Spleen (tissue), 11 donors: ENCODE data around the gene PER3. TPM values are rescaled to one million over a fixed set of nuclear protein-coding genes. Genes with fewer than 3 reads are reported as not detected.

Experiments
- DNase-seq: peaks from one replicate; pipeline ENCODE4 v3.0.0-alpha.2; 2020
- H3K27ac ChIP-seq, 8 donors: fragments of 200-600 bp; sonication (generic) in 7 of 8; 1 replicate in 4 of 8; 2 replicates in 4 of 8; pipeline versions ENCODE4 v1.5.0 to v1.8.0; 2016 to 2021; ENCODE audit warnings: inconsistent platforms in 4 of 8, mild to moderate bottlenecking in 4 of 8, moderate library complexity in 1 of 8
- H3K27me3 ChIP-seq, 7 donors: fragments of 200-600 bp; sonication (generic) in 6 of 7; replicated peaks in 1 of 7; 1 replicate in 4 of 7; 2 replicates in 3 of 7; pipeline versions ENCODE4 v1.5.0 to v1.8.0; 2016 to 2021; ENCODE audit warnings: inconsistent platforms in 3 of 7, mild to moderate bottlenecking in 1 of 7
- H3K36me3 ChIP-seq, 6 donors: fragments of 200-600 bp; sonication (generic) in 5 of 6; 1 replicate in 4 of 6; 2 replicates in 2 of 6; pipeline versions ENCODE4 v1.5.0 to v1.8.0; 2016 to 2021; ENCODE audit warnings: inconsistent platforms in 2 of 6
- H3K4me1 ChIP-seq, 6 donors: fragments of 200-600 bp; sonication (generic) in 5 of 6; 1 replicate in 3 of 6; 2 replicates in 3 of 6; pipeline versions ENCODE4 v1.5.0 to v1.8.0; 2016 to 2021; ENCODE audit warnings: inconsistent platforms in 3 of 6
- H3K4me3 ChIP-seq, 8 donors: fragments of 200-600 bp; sonication (generic) in 7 of 8; 1 replicate in 4 of 8; 2 replicates in 4 of 8; pipeline versions ENCODE4 v1.5.0 to v1.8.0; 2016 to 2021; ENCODE audit warnings: inconsistent platforms in 4 of 8, mild to moderate bottlenecking in 4 of 8, moderate library complexity in 2 of 8
- H3K9me3 ChIP-seq, 8 donors: fragments of 200-600 bp; sonication (generic) in 7 of 8; 1 replicate in 4 of 8; 2 replicates in 4 of 8; pipeline versions ENCODE4 v1.5.0 to v1.8.0; 2016 to 2021; ENCODE audit warnings: inconsistent platforms in 4 of 8
- POLR2A ChIP-seq, 3 donors: fragments of 450-650 bp; IDR thresholded peaks; one replicate each; pipeline ENCODE4 v1.5.1; 2017; ENCODE audit warnings: antibody characterized with exemption in 3 of 3, mild to moderate bottlenecking in 1 of 3
- POLR2AphosphoS5 ChIP-seq, 3 donors: sonication (generic); formaldehyde crosslinking; IDR thresholded peaks; one replicate each; pipeline ENCODE4 v1.5.1; 2017; ENCODE audit warnings: antibody characterized with exemption in 3 of 3
- WGBS, 5 donors: extraction: QIAGEN DNeasy Blood & Tissue Kit in 3 of 5; methylation state at CpG; one replicate each; pipeline versions ENCODE4 v1.1.5 to v1.1.7; 2013 to 2018; 5-methylcytosine and 5-hydroxymethylcytosine counted together
- intact Hi-C: fragments of 100-400 bp; cut with DNase I; formaldehyde crosslinking; loops from one replicate; pipeline ENCODE4 v1.15.0; 2023; ENCODE audit warnings: low total_unique reads
- polyA plus RNA-seq, 3 donors: library from polyadenylated mRNA; stranded (reverse); fragments of 200-250 nt; gene quantifications; one replicate each; pipeline ENCODE4 v1.2.1, GENCODE V29; 2013
- total RNA-seq, 7 donors: library from RNA; depleted of rRNA in 3 of 7; stranded (reverse); fragments of >200 nt in 3 of 7; fragmentation: NEBNext Ultra II Directional in 4 of 7; extraction: Animal tissue kit (Norgen Biotek cat#: 25700) in 4 of 7; gene quantifications; one replicate each; pipeline versions ENCODE4 v1.1.0 to v1.2.1, GENCODE V29; 2016 to 2021
- TF ChIP-seq, protein P1 (sequence below), 11 experiments: fragments of 200-600 bp in 7 of 11; fragments of 450-650 bp in 4 of 11; sonication (generic) in 4 of 11; IDR thresholded peaks in 8 of 11; conservative IDR thresholded peaks in 3 of 11; 1 replicate in 7 of 11; 2 replicates in 4 of 11; pipeline versions ENCODE4 v1.4.0 to v1.8.0; 2016 to 2021; ENCODE audit warnings: antibody characterized with exemption in 11 of 11, inconsistent platforms in 4 of 11, mild to moderate bottlenecking in 1 of 11
- donor health status: healthy with polysubstance abuse.
- donor health status: DM: no; HTN: no; CAD: no; lungs with moderate emphysema.
- donor health status: DM: no; HTN: no; CAD: no.
- donor health status: Bipolar disorder and iron deficiency.
- donor health status: healthy.
- donor health status: DM: no; HTN: no; CAD: no.
- donor health status: DM: yes; HTN: yes; CAD: no.

The PER3 gene
- total and polyA plus RNA-seq, 10 donors, result 1.7 to 17.5 (median 9.2) TPM

DNA sequence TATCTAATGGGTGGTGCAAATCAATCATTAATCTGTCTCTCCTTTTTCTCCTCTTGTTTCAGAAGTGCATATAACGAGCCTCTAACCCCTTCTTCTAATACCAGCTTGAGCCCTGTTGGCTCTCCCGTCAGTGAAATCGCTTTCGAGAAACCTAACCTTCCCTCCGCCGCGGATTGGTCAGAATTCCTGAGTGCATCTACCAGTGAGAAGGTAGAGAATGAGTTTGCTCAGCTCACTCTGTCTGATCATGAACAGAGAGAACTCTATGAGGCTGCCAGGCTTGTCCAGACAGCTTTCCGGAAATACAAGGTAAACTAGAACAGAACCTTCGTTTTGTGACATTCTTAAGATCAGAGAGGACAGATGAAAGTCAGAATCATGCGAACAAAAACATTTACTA is 38.3 kb upstream of the PER3 start:
- peaks cover 0 to 18% (median 0%) of the 10 kb centered on the region in 6 donors for H3K36me3 ChIP-seq
- H3K4me3 ChIP-seq, result no peak overlapping the region
- H3K27ac ChIP-seq, result peak overlapping the region in 5 of 8 donors; percentile 66 to 80 (median 74)
- H3K4me1 ChIP-seq, result peaks cover 0 to 29% (median 5%) of the 10 kb centered on the region in 6 donors
- intact Hi-C loops, result no loop called here
- TF ChIP-seq, protein P1, sequence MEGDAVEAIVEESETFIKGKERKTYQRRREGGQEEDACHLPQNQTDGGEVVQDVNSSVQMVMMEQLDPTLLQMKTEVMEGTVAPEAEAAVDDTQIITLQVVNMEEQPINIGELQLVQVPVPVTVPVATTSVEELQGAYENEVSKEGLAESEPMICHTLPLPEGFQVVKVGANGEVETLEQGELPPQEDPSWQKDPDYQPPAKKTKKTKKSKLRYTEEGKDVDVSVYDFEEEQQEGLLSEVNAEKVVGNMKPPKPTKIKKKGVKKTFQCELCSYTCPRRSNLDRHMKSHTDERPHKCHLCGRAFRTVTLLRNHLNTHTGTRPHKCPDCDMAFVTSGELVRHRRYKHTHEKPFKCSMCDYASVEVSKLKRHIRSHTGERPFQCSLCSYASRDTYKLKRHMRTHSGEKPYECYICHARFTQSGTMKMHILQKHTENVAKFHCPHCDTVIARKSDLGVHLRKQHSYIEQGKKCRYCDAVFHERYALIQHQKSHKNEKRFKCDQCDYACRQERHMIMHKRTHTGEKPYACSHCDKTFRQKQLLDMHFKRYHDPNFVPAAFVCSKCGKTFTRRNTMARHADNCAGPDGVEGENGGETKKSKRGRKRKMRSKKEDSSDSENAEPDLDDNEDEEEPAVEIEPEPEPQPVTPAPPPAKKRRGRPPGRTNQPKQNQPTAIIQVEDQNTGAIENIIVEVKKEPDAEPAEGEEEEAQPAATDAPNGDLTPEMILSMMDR (IDR thresholded peaks at IDR 0.05 in 8 of 11, conservative IDR thresholded peaks at IDR 0.05 in 3 of 11), result no peak
- no peak for TF ChIP-seq POLR2A (IDR thresholded peaks at IDR 0.05)
- TF ChIP-seq POLR2AphosphoS5 (IDR thresholded peaks at IDR 0.05), result no peak
- DNase-seq, result no peak
- no peaks in the 10 kb centered on the region for H3K27me3 ChIP-seq
- 84 to 95% (median 91%) methylated on average over 10 of the region's 10 CpGs for WGBS, 5 donors
- H3K9me3 ChIP-seq, result no peaks in the 10 kb centered on the region

DNA sequence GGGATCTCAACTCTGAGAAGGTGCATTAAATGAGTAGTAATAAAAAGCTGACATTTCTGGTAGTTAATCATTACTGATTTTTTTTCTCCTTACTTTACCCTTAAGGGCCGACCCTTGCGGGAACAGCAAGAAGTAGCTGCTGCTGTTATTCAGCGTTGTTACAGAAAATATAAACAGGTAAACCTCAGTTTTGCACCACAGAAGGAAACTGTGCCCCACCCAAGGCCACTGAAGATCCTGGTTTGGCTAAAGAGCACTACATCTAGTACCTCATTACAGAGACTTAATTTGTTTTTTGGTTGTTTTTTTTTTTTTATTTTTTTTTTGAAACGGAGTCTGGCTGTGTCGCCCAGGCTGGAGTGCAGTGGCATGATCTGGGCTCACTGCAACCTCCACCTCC is 36.5 kb upstream of the PER3 start:
- TF ChIP-seq POLR2AphosphoS5 (IDR thresholded peaks at IDR 0.05) (no peak), POLR2A (IDR thresholded peaks at IDR 0.05) (no peak)
- TF ChIP-seq, protein P1 (IDR thresholded peaks at IDR 0.05 in 8 of 11, conservative IDR thresholded peaks at IDR 0.05 in 3 of 11), result no peak
- intact Hi-C loops, result no loop called here
- peaks cover 0 to 18% (median 0%) of the 10 kb centered on the region in 6 donors for H3K36me3 ChIP-seq
- DNase-seq, result no peak
- no peak overlapping the region for H3K4me3 ChIP-seq
- H3K9me3 ChIP-seq, result no peaks in the 10 kb centered on the region
- H3K27ac ChIP-seq, result peak overlapping the region in 1 of 8 donors; percentile 0
- WGBS, 5 donors, result 81 to 90% (median 83%) methylated on average over 5 of the region's 5 CpGs
- peaks cover 0 to 35% (median 17%) of the 10 kb centered on the region in 6 donors for H3K4me1 ChIP-seq
- H3K27me3 ChIP-seq, result no peaks in the 10 kb centered on the region

DNA sequence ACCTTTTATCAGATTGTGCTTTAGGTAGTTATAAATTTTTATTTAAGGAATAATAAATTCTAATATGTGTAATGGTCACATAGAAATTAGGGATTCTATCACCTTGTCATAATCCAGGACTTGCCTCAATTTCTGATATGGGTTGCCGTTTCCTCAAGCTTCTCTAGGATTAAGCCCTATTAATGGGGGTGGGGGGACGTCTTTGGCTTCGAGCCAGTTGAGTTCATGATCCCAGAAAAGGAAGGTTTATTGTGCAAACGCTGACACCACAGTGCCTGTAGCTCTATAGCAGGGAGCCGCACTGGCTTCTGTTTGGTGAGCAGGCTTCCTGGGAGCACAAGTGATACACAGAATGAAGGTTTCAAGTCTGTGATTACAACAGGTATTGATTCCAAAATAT is 35.0 kb upstream of the PER3 start:
- 49 to 58% (median 56%) methylated on average over 5 of the region's 5 CpGs for WGBS, 5 donors
- intact Hi-C loops, result no loop called here
- no peak for DNase-seq
- TF ChIP-seq POLR2AphosphoS5 (IDR thresholded peaks at IDR 0.05) (no peak), POLR2A (IDR thresholded peaks at IDR 0.05) (no peak)
- TF ChIP-seq, protein P1 (IDR thresholded peaks at IDR 0.05 in 8 of 11, conservative IDR thresholded peaks at IDR 0.05 in 3 of 11), result no peak
- no peaks in the 10 kb centered on the region for H3K9me3 ChIP-seq
- H3K27ac ChIP-seq, result no peak overlapping the region
- H3K27me3 ChIP-seq, result no peaks in the 10 kb centered on the region
- H3K36me3 ChIP-seq, result peaks cover 0 to 18% (median 0%) of the 10 kb centered on the region in 6 donors
- H3K4me1 ChIP-seq, result peaks cover 6 to 50% (median 32%) of the 10 kb centered on the region in 6 donors
- H3K4me3 ChIP-seq, result no peak overlapping the region

DNA sequence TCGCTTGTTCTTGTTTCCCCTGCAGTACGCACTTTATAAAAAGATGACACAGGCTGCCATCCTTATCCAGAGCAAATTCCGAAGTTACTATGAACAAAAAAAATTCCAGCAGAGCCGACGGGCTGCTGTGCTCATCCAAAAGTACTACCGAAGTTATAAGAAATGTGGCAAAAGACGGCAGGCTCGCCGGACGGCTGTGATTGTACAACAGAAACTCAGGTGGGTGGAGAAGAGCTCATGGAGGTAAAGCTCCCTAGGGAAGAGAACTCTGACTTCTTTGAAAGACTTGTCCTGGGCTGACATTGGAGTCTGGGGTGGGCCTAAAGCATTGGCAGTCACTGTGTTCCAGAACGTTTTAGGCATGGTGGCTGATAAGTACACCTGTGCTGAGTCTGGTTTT is 32.9 kb upstream of the PER3 start:
- Histone ChIP-seq H3K4me3 (no peak overlapping the region), H3K4me1 (peaks cover 6 to 47% (median 31%) of the 10 kb centered on the region in 6 donors), H3K36me3 (peaks cover 0 to 12% (median 0%) of the 10 kb centered on the region in 6 donors), H3K27ac (no peak overlapping the region), H3K9me3 (no peaks in the 10 kb centered on the region), H3K27me3 (no peaks in the 10 kb centered on the region)
- intact Hi-C loops, result no loop called here
- DNase-seq, result no peak
- TF ChIP-seq POLR2AphosphoS5 (IDR thresholded peaks at IDR 0.05), result no peak
- no peak for TF ChIP-seq POLR2A (IDR thresholded peaks at IDR 0.05)
- TF ChIP-seq, protein P1 (IDR thresholded peaks at IDR 0.05 in 8 of 11, conservative IDR thresholded peaks at IDR 0.05 in 3 of 11), result no peak
- whole genome bisulfite sequencing, 5 donors, result 85 to 94% (median 88%) methylated on average over 11 of the region's 11 CpGs
